Fibroblast of mammary gland (primary cell): ENCODE measurements around the gene PLPP4.

ENCODE experiments used
- DNase-seq: peaks from one replicate; pipeline ENCODE4 v3.0.0-alpha.2; 2010; ENCODE audit warnings: low read depth
- H3K4me3 ChIP-seq: 2 replicates; pipeline ENCODE4 v1.5.1; 2011; ENCODE audit warnings: low read depth, mild to moderate bottlenecking, low read length, moderate library complexity; ENCODE audit not compliant: control insufficient read depth
- CTCF ChIP-seq: conservative IDR thresholded peaks from 2 replicates; pipeline ENCODE4 v1.5.1; 2011; ENCODE audit warnings: low read depth, low read length, inconsistent platforms; ENCODE audit not compliant: control insufficient read depth, insufficient read depth

PLPP4 gene

GRCh38 chr10:120455004-120455403, 2.0 kb upstream of the PLPP4 start:
- DNase-seq, result no peak
- no peak for TF ChIP-seq CTCF
- H3K4me3 ChIP-seq, result no peak overlapping the region

GRCh38 chr10:120455606-120456005, 1.4 kb upstream of the PLPP4 start:
- DNase-seq, result no peak
- no peak for TF ChIP-seq CTCF
- no peak overlapping the region for H3K4me3 ChIP-seq

GRCh38 chr10:120456143-120456625, 843 bp upstream of the PLPP4 start:
- TF ChIP-seq CTCF, result no peak
- no peak for DNase-seq
- no peak overlapping the region for H3K4me3 ChIP-seq

- H3K4me3 ChIP-seq, result no peak overlapping the region
- DNase-seq, result no peak
- TF ChIP-seq CTCF, result no peak
Measured at GRCh38 chr10:120457431-120458172, 575 bp downstream of the PLPP4 start.

GRCh38 chr10:120458432-120458831, 1.4 kb downstream of the PLPP4 start:
- TF ChIP-seq CTCF, result no peak
- no peak for DNase-seq
- H3K4me3 ChIP-seq, result no peak overlapping the region

- no peak overlapping the region for H3K4me3 ChIP-seq
- DNase-seq, result no peak
- TF ChIP-seq CTCF, result no peak
Measured at GRCh38 chr10:120459185-120459584, 2.2 kb downstream of the PLPP4 start.

- no peak for TF ChIP-seq CTCF
- DNase-seq, result no peak
- no peak overlapping the region for H3K4me3 ChIP-seq
Measured at GRCh38 chr10:120460186-120460585, 3.2 kb downstream of the PLPP4 start.
